Calu3 (cell line): ENCODE data around the gene ATXN7. TPM values are rescaled to one million over a fixed set of nuclear protein-coding genes. Genes with fewer than 3 reads are reported as not detected.

Source experiments
- BruUV-seq: library from RNA; stranded (reverse); fragments of 400-500 nt; replicated peaks from 2 replicates; lab custom pipeline; 2021; lab: Mats Ljungman, UMichigan
- CTCF ChIA-PET: fragments of 300-600 bp; sonication (Branson Sonifier 250); formaldehyde crosslinking; loops from one replicate; lab custom pipeline; 2022; ENCODE audit warnings: antibody characterized with exemption; lab: Charles Lee
- DNase-seq: peaks from one replicate; pipeline ENCODE4 v3.0.0; 2022
- H3K27ac Mint-ChIP-seq: one replicate; pipeline ENCODE4 v1.8.0; 2022; ENCODE audit warnings: mixed read lengths; ENCODE audit not compliant: unreplicated experiment
- H3K27me3 Mint-ChIP-seq: one replicate; pipeline ENCODE4 v1.8.0; 2022; ENCODE audit warnings: mixed read lengths; ENCODE audit not compliant: unreplicated experiment
- H3K36me3 Mint-ChIP-seq: one replicate; pipeline ENCODE4 v1.8.0; 2022; ENCODE audit warnings: mild to moderate bottlenecking, moderate library complexity, mixed read lengths; ENCODE audit not compliant: insufficient read depth, unreplicated experiment
- H3K4me1 Mint-ChIP-seq: one replicate; pipeline ENCODE4 v1.8.0; 2022; ENCODE audit warnings: mild to moderate bottlenecking, low read depth, mixed read lengths; ENCODE audit not compliant: unreplicated experiment
- H3K4me3 Mint-ChIP-seq: one replicate; pipeline ENCODE4 v1.8.0; 2022; ENCODE audit warnings: mild to moderate bottlenecking, low read depth, moderate library complexity, mixed read lengths; ENCODE audit not compliant: unreplicated experiment
- H3K9me3 Mint-ChIP-seq: one replicate; pipeline ENCODE4 v1.8.0; 2022; ENCODE audit warnings: low read depth, mixed read lengths; ENCODE audit not compliant: unreplicated experiment
- CTCF ChIP-seq: fragments of 200-600 bp; IDR thresholded peaks from one replicate; pipeline ENCODE4 v1.8.0; 2022; ENCODE audit warnings: antibody characterized with exemption; ENCODE audit not compliant: unreplicated experiment
- intact Hi-C: fragments of 100-400 bp; cut with micrococcal nuclease; formaldehyde crosslinking; loops from one replicate; pipeline ENCODE4 v1.10.0; 2022; ENCODE audit not compliant: unreplicated experiment
- total RNA-seq: library from RNA; stranded (reverse); gene quantifications from 2 replicates; pipeline ENCODE4 v1.2.3, GENCODE V29; 2022

Gene ATXN7
- total RNA-seq, 1 experiment from 2014 or later, result 31.2 TPM

- Mint-ChIP-seq H3K4me3 (no peak overlapping the region), H3K27me3 (no peaks in the 10 kb centered on the region), H3K27ac (no peak overlapping the region), H3K4me1 (peaks cover 14% of the 10 kb centered on the region), H3K9me3 (no peaks in the 10 kb centered on the region), H3K36me3 (no peaks in the 10 kb centered on the region)
- DNase-seq, result no peak
- no peak for TF ChIP-seq CTCF
- BruUV-seq, result no TSS peak
- CTCF ChIA-PET, result no interaction called here
- intact Hi-C loops, result no loop called here
These were observed 8.2 kb upstream of the ATXN7 start for GRCh38 chr3:63855333-63855940.

- BruUV-seq, result no TSS peak
These were observed 6.4 kb upstream of the ATXN7 start for GRCh38 chr3:63857311-63857710.

GRCh38 chr3:63860776-63861175, 2.9 kb upstream of the ATXN7 start:
- no peak overlapping the region for H3K4me3 Mint-ChIP-seq
- BruUV-seq, result no TSS peak
- H3K27ac Mint-ChIP-seq, result no peak overlapping the region
- intact Hi-C loops, result loop anchor here (10.0 kb wide), 1 partner anchor 104 kb away; no protein-coding TSS in a partner anchor
- TF ChIP-seq CTCF, result no peak
- H3K4me1 Mint-ChIP-seq, result peaks cover 42% of the 10 kb centered on the region
- no peaks in the 10 kb centered on the region for H3K9me3 Mint-ChIP-seq
- CTCF ChIA-PET, result no interaction called here
- no peak for DNase-seq
- H3K36me3 Mint-ChIP-seq, result peaks cover 27% of the 10 kb centered on the region
- no peaks in the 10 kb centered on the region for H3K27me3 Mint-ChIP-seq

More at GRCh38 chr3:63857311-63857710, 6.4 kb upstream of the ATXN7 start:
- Mint-ChIP-seq H3K4me1 (peaks cover 32% of the 10 kb centered on the region), H3K27me3 (no peaks in the 10 kb centered on the region), H3K9me3 (no peaks in the 10 kb centered on the region), H3K27ac (no peak overlapping the region), H3K36me3 (no peaks in the 10 kb centered on the region), H3K4me3 (no peak overlapping the region)
- DNase-seq, result no peak
- CTCF ChIA-PET, result no interaction called here
- TF ChIP-seq CTCF, result no peak
- intact Hi-C loops, result no loop called here

- Mint-ChIP-seq H3K4me1 (peaks cover 42% of the 10 kb centered on the region), H3K36me3 (peaks cover 27% of the 10 kb centered on the region), H3K27me3 (no peaks in the 10 kb centered on the region), H3K9me3 (no peaks in the 10 kb centered on the region), H3K4me3 (no peak overlapping the region), H3K27ac (no peak overlapping the region)
- intact Hi-C loops, result loop anchor here (10.0 kb wide), 1 partner anchor 103 kb away; no protein-coding TSS in a partner anchor
- CTCF ChIA-PET, result no interaction called here
- no peak for DNase-seq
- no TSS peak for BruUV-seq
- TF ChIP-seq CTCF, result no peak
These were observed 2.4 kb upstream of the ATXN7 start for GRCh38 chr3:63861306-63861705.
